ENCODE data around the gene SCUBE2. TPM values are rescaled to one million over a fixed set of nuclear protein-coding genes. Genes with fewer than 3 reads are reported as not detected.

The SCUBE2 gene
- total RNA-seq, 4 donors from 2014 or later = 4.6 to 20.0 (median 10.9) TPM

GRCh38 chr11:9069256-9069655, 22.1 kb downstream of the SCUBE2 start:
- in situ Hi-C loops (cut with MboI; ENCODE audit: low pct_ligation_motif_present in 1 of 4, low pct_unique_long_range_greater_than_20kb in 1 of 4, low sequenced_read_pairs in 3 of 4) (no loop called here), intact Hi-C loops (cut with DNase I; ENCODE audit: low total_unique reads) (no loop called here)
- H3K27me3 ChIP-seq = no peaks in the 10 kb centered on the region

GRCh38 chr11:9066433-9066925, 24.9 kb downstream of the SCUBE2 start:
- Histone ChIP-seq H3K4me1 (peaks cover 0 to 5% (median 0%) of the 10 kb centered on the region in 4 donors), H3K4me3 (no peak overlapping the region), H3K27me3 (no peaks in the 10 kb centered on the region), H3K9me3 (no peaks in the 10 kb centered on the region), H3K27ac (peak overlapping the region in 3 of 4 donors; percentile 23 to 57 (median 44)), H3K36me3 (no peaks in the 10 kb centered on the region)
- no peak for TF ChIP-seq POLR2AphosphoS5 (IDR thresholded peaks at IDR 0.05)
- no peak for TF ChIP-seq CTCF (IDR thresholded peaks at IDR 0.05)
- no peak for TF ChIP-seq POLR2A (IDR thresholded peaks at IDR 0.05)
- no peak for TF ChIP-seq EP300 (IDR thresholded peaks at IDR 0.05; ENCODE audit: low read depth)
- 81% methylated on average over 5 of the region's 5 CpGs; no CpG with 5 or more reads in 1 of the 2 donors for whole genome bisulfite sequencing, 2 donors (ENCODE audit: low coverage in 1 of 2)
- no peak for DNase-seq
- in situ Hi-C loops (cut with MboI; ENCODE audit: low pct_ligation_motif_present in 1 of 4, low pct_unique_long_range_greater_than_20kb in 1 of 4, low sequenced_read_pairs in 3 of 4) = no loop called here
- intact Hi-C loops (cut with DNase I; ENCODE audit: low total_unique reads) = no loop called here

More at GRCh38 chr11:9069256-9069655, 22.1 kb downstream of the SCUBE2 start:
- TF ChIP-seq POLR2AphosphoS5 (IDR thresholded peaks at IDR 0.05) (no peak), EP300 (IDR thresholded peaks at IDR 0.05; ENCODE audit: low read depth) (no peak), POLR2A (IDR thresholded peaks at IDR 0.05) (no peak), CTCF (IDR thresholded peaks at IDR 0.05) (no peak)
- Histone ChIP-seq H3K4me3 (no peak overlapping the region), H3K9me3 (no peaks in the 10 kb centered on the region), H3K36me3 (no peaks in the 10 kb centered on the region), H3K4me1 (peaks cover 0 to 5% (median 0%) of the 10 kb centered on the region in 4 donors), H3K27ac (no peak overlapping the region)
- 94 to 100% methylated on average over 2 to 8 of the region's 8 CpGs for WGBS, 2 donors (ENCODE audit: low coverage in 1 of 2)
- DNase-seq = no peak

GRCh38 chr11:9065607-9066432, 25.6 kb downstream of the SCUBE2 start:
- no peak for TF ChIP-seq POLR2AphosphoS5 (IDR thresholded peaks at IDR 0.05)
- no peak for TF ChIP-seq POLR2A (IDR thresholded peaks at IDR 0.05)
- TF ChIP-seq CTCF (IDR thresholded peaks at IDR 0.05) = no peak
- TF ChIP-seq EP300 (IDR thresholded peaks at IDR 0.05; ENCODE audit: low read depth) = no peak
- intact Hi-C loops (cut with DNase I; ENCODE audit: low total_unique reads) (no loop called here), in situ Hi-C loops (cut with MboI; ENCODE audit: low pct_ligation_motif_present in 1 of 4, low pct_unique_long_range_greater_than_20kb in 1 of 4, low sequenced_read_pairs in 3 of 4) (no loop called here)
- H3K4me1 ChIP-seq = peaks cover 0 to 4% (median 0%) of the 10 kb centered on the region in 4 donors
- no peaks in the 10 kb centered on the region for H3K36me3 ChIP-seq
- H3K27ac ChIP-seq = peak overlapping the region in 3 of 4 donors; percentile 23 to 57 (median 44)
- H3K4me3 ChIP-seq = no peak overlapping the region
- no peaks in the 10 kb centered on the region for H3K27me3 ChIP-seq
- DNase-seq = no peak
- 73 to 78% methylated on average over 5 to 15 of the region's 15 CpGs for WGBS, 2 donors (ENCODE audit: low coverage in 1 of 2)
- no peaks in the 10 kb centered on the region for H3K9me3 ChIP-seq

GRCh38 chr11:9061807-9062206, 29.6 kb downstream of the SCUBE2 start:
- no peak for TF ChIP-seq EP300 (IDR thresholded peaks at IDR 0.05; ENCODE audit: low read depth)
- TF ChIP-seq CTCF (IDR thresholded peaks at IDR 0.05) = no peak
- no peak for TF ChIP-seq POLR2AphosphoS5 (IDR thresholded peaks at IDR 0.05)
- TF ChIP-seq POLR2A (IDR thresholded peaks at IDR 0.05) = no peak
- Histone ChIP-seq H3K36me3 (no peaks in the 10 kb centered on the region), H3K4me1 (no peaks in the 10 kb centered on the region), H3K27ac (no peak overlapping the region), H3K27me3 (no peaks in the 10 kb centered on the region), H3K4me3 (no peak overlapping the region), H3K9me3 (no peaks in the 10 kb centered on the region)
- intact Hi-C loops (cut with DNase I; ENCODE audit: low total_unique reads) (no loop called here), in situ Hi-C loops (cut with MboI; ENCODE audit: low pct_ligation_motif_present in 1 of 4, low pct_unique_long_range_greater_than_20kb in 1 of 4, low sequenced_read_pairs in 3 of 4) (no loop called here)
- WGBS, 2 donors (ENCODE audit: low coverage in 1 of 2) = 79 to 90% methylated on average over 1 of the region's 1 CpG
- DNase-seq = no peak

Data from transverse colon (tissue), 4 donors.